ENCODE results near the gene CYP27A1. TPM values are rescaled to one million over a fixed set of nuclear protein-coding genes. Genes with fewer than 3 reads are reported as not detected.

Gene CYP27A1
- total RNA-seq, 6 donors from 2014 or later = 70.1 to 178 (median 160) TPM

GRCh38 chr2:218745559-218746469 is 36.1 kb upstream of the CYP27A1 start:
- 89 to 91% methylated on average over 9 to 10 of the region's 10 CpGs for WGBS, 2 donors
- no peak overlapping the region for H3K4me3 ChIP-seq
- H3K27ac ChIP-seq = peak overlapping the region in 2 of 4 donors; percentile 71 to 73
- ATAC-seq (ENCODE audit: low FRiP score in 2 of 2) = peak; percentile 15 to 21
- H3K27me3 ChIP-seq = no peaks in the 10 kb centered on the region
- DNase-seq = no peak
- TF ChIP-seq POLR2A (IDR thresholded peaks at IDR 0.05) (no peak), POLR2AphosphoS5 (IDR thresholded peaks at IDR 0.05) (no peak), EP300 (IDR thresholded peaks at IDR 0.05) (no peak)
- TF ChIP-seq, protein P1, sequence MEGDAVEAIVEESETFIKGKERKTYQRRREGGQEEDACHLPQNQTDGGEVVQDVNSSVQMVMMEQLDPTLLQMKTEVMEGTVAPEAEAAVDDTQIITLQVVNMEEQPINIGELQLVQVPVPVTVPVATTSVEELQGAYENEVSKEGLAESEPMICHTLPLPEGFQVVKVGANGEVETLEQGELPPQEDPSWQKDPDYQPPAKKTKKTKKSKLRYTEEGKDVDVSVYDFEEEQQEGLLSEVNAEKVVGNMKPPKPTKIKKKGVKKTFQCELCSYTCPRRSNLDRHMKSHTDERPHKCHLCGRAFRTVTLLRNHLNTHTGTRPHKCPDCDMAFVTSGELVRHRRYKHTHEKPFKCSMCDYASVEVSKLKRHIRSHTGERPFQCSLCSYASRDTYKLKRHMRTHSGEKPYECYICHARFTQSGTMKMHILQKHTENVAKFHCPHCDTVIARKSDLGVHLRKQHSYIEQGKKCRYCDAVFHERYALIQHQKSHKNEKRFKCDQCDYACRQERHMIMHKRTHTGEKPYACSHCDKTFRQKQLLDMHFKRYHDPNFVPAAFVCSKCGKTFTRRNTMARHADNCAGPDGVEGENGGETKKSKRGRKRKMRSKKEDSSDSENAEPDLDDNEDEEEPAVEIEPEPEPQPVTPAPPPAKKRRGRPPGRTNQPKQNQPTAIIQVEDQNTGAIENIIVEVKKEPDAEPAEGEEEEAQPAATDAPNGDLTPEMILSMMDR (IDR thresholded peaks at IDR 0.05) = no peak
- peaks cover 14 to 88% (median 49%) of the 10 kb centered on the region in 4 donors for H3K36me3 ChIP-seq
- H3K4me1 ChIP-seq = peaks cover 0 to 11% (median 2%) of the 10 kb centered on the region in 4 donors
- no peaks in the 10 kb centered on the region for H3K9me3 ChIP-seq

GRCh38 chr2:218746470-218746795 is 35.5 kb upstream of the CYP27A1 start:
- H3K4me1 ChIP-seq = peaks cover 0 to 11% (median 2%) of the 10 kb centered on the region in 4 donors
- H3K9me3 ChIP-seq = no peaks in the 10 kb centered on the region
- TF ChIP-seq POLR2AphosphoS5 (IDR thresholded peaks at IDR 0.05) (no peak), POLR2A (IDR thresholded peaks at IDR 0.05) (no peak), EP300 (IDR thresholded peaks at IDR 0.05) (no peak)
- TF ChIP-seq, protein P1 (IDR thresholded peaks at IDR 0.05) = no peak
- H3K27ac ChIP-seq = no peak overlapping the region
- H3K4me3 ChIP-seq = no peak overlapping the region
- WGBS, 2 donors = 100% methylated on average over 1 of the region's 1 CpG
- H3K27me3 ChIP-seq = no peaks in the 10 kb centered on the region
- DNase-seq (no peak), ATAC-seq (ENCODE audit: low FRiP score in 2 of 2) (no peak)
- peaks cover 18 to 86% (median 46%) of the 10 kb centered on the region in 4 donors for H3K36me3 ChIP-seq

DNA sequence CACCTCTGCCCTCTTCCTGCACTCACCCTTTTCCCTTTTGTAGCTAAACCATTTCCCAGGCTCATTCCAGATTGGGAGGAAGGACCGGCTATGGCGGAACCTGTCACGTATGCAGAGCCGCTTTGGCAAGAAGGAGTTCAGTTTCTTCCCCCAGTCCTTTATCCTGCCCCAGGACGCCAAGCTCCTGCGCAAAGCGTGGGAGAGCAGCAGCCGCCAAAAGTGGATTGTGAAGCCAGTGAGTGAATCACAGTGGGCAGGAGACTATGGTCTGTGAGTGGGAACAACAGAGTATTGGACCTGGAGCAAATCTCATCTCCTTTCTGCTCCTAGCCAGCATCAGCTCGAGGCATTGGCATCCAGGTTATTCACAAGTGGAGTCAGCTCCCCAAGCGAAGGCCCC is 35.0 kb upstream of the CYP27A1 start:
- ATAC-seq (ENCODE audit: low FRiP score in 2 of 2) (no peak), DNase-seq (no peak)
- TF ChIP-seq EP300 (IDR thresholded peaks at IDR 0.05) (no peak), POLR2A (IDR thresholded peaks at IDR 0.05) (no peak), POLR2AphosphoS5 (IDR thresholded peaks at IDR 0.05) (no peak)
- TF ChIP-seq, protein P1 (IDR thresholded peaks at IDR 0.05) = no peak
- peaks cover 0 to 11% (median 2%) of the 10 kb centered on the region in 4 donors for H3K4me1 ChIP-seq
- no peaks in the 10 kb centered on the region for H3K9me3 ChIP-seq
- no peaks in the 10 kb centered on the region for H3K27me3 ChIP-seq
- WGBS, 2 donors = 94 to 97% methylated on average over 9 to 10 of the region's 10 CpGs
- no peak overlapping the region for H3K27ac ChIP-seq
- H3K36me3 ChIP-seq = peaks cover 20 to 84% (median 46%) of the 10 kb centered on the region in 4 donors
- H3K4me3 ChIP-seq = no peak overlapping the region

DNA sequence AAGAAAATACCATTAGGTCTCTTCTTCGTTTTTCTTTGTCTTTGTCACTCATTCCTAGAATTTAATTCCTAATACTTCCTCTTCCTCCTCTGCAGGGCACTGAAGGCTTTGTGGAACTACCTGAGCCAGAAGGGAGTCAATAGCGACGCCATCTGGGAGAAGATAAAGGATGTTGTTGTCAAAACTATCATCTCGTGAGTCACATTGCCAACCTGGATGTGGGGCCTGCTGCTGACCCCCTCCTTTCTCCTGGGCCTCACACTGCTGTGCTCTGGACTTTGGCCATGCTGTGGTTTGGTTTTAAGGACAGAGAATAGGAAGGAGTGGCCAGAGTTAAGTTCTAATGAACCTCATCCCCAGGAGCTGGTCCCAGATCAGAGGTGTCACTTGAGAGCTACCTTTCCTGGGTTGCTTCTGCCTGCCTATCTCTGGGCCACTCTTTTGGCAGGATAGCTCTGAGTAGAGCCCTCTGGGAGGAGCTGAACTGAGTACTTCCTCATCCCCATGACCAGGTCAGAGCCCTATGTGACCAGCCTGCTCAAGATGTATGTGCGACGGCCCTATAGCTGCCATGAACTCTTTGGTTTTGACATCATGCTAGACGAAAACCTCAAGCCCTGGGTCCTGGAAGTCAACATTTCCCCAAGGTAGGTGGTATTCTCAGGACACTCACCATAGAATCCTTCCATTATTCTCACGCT is 33.1 kb upstream of the CYP27A1 start:
- Histone ChIP-seq H3K4me1 (peaks cover 0 to 10% (median 4%) of the 10 kb centered on the region in 4 donors), H3K27ac (no peak overlapping the region), H3K4me3 (no peak overlapping the region), H3K9me3 (no peaks in the 10 kb centered on the region), H3K36me3 (peaks cover 24 to 91% (median 63%) of the 10 kb centered on the region in 4 donors), H3K27me3 (no peaks in the 10 kb centered on the region)
- DNase-seq (no peak), ATAC-seq (ENCODE audit: low FRiP score in 2 of 2) (peak in 1 of 2 donors; percentile 39)
- TF ChIP-seq, protein P1 (IDR thresholded peaks at IDR 0.05) = no peak
- TF ChIP-seq POLR2AphosphoS5 (IDR thresholded peaks at IDR 0.05) = no peak
- no peak for TF ChIP-seq POLR2A (IDR thresholded peaks at IDR 0.05)
- no peak for TF ChIP-seq EP300 (IDR thresholded peaks at IDR 0.05)
- 88 to 89% methylated on average over 8 of the region's 8 CpGs for WGBS, 2 donors
